GM10266 (cell line): ENCODE measurements around the gene APLF.
A peak's percentile ranks its signal among the peaks of the same experiment; 100 is the strongest.
"Not testable (repeated sequence)": the region's sequence is repeated elsewhere in the genome, so short reads cannot be mapped to it uniquely, and the experiment has no call there.

Experiments
- DNase-seq: peaks from one replicate; pipeline ENCODE4 v3.0.0; 2012; ENCODE audit errors: extremely low spot score
- CTCF ChIP-seq: IDR thresholded peaks from 2 replicates; pipeline ENCODE4 v1.5.1; 2012; ENCODE audit warnings: mild to moderate bottlenecking, low read depth; ENCODE audit not compliant: control insufficient read depth, insufficient read depth; ENCODE audit errors: missing control alignments

APLF gene

GRCh38 chr2:68478688-68479087, 11.3 kb downstream of the APLF start:
- TF ChIP-seq CTCF, result no peak

GRCh38 chr2:68482296-68482820, 15.0 kb downstream of the APLF start:
- TF ChIP-seq CTCF, result no peak
- DNase-seq, result no peak

More at GRCh38 chr2:68478688-68479087, 11.3 kb downstream of the APLF start:
- DNase-seq, result no peak

- DNase-seq, result no peak
- TF ChIP-seq CTCF, result no peak
These were observed 15.6 kb downstream of the APLF start for GRCh38 chr2:68483011-68483410.

GRCh38 chr2:68487773-68488355, 20.5 kb downstream of the APLF start:
- TF ChIP-seq CTCF, result peak; percentile 34
- peak; percentile 27 for DNase-seq

GRCh38 chr2:68488605-68489004, 21.2 kb downstream of the APLF start:
- DNase-seq, result not testable (repeated sequence)

GRCh38 chr2:68489282-68489681, 21.9 kb downstream of the APLF start:
- TF ChIP-seq CTCF, result no peak
- no peak for DNase-seq

- no peak for DNase-seq
These were observed 24.2 kb downstream of the APLF start for GRCh38 chr2:68491582-68491981.

More at GRCh38 chr2:68491582-68491981, 24.2 kb downstream of the APLF start:
- TF ChIP-seq CTCF, result no peak
